Measurements from ENCODE around the gene MTHFSD. TPM values are rescaled to one million over a fixed set of nuclear protein-coding genes. Genes with fewer than 3 reads are reported as not detected.

The MTHFSD gene
- total RNA-seq, 1 experiment from 2014 or later, result 15.7 TPM

DNA sequence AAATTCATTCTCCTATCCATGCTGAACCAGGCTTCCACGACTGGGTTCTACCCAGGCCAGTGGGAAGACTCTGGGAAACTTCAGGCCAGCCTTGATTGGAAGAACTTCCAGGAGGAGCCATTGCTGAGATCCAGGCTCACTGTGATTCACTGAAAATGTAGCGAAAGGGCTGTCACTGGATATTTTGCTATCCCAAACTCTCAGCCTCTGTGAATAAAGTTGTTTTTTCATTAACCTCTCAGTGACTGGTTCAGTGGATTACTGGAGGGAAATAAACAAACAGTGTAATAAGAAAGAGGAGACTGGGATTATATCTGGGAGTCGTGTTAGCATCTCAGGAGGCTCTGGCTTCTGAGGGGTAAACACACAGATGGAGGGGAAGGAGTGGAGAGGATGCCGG lies 26.4 kb upstream of the MTHFSD start (continued):
- TF ChIP-seq, protein P1, sequence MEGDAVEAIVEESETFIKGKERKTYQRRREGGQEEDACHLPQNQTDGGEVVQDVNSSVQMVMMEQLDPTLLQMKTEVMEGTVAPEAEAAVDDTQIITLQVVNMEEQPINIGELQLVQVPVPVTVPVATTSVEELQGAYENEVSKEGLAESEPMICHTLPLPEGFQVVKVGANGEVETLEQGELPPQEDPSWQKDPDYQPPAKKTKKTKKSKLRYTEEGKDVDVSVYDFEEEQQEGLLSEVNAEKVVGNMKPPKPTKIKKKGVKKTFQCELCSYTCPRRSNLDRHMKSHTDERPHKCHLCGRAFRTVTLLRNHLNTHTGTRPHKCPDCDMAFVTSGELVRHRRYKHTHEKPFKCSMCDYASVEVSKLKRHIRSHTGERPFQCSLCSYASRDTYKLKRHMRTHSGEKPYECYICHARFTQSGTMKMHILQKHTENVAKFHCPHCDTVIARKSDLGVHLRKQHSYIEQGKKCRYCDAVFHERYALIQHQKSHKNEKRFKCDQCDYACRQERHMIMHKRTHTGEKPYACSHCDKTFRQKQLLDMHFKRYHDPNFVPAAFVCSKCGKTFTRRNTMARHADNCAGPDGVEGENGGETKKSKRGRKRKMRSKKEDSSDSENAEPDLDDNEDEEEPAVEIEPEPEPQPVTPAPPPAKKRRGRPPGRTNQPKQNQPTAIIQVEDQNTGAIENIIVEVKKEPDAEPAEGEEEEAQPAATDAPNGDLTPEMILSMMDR (IDR thresholded peaks at IDR 0.05), result no peak
- TF ChIP-seq, protein P2, sequence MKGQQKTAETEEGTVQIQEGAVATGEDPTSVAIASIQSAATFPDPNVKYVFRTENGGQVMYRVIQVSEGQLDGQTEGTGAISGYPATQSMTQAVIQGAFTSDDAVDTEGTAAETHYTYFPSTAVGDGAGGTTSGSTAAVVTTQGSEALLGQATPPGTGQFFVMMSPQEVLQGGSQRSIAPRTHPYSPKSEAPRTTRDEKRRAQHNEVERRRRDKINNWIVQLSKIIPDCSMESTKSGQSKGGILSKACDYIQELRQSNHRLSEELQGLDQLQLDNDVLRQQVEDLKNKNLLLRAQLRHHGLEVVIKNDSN (CRISPR knock-in tag; IDR thresholded peaks at IDR 0.05), result no peak
- TF ChIP-seq, protein P3, sequence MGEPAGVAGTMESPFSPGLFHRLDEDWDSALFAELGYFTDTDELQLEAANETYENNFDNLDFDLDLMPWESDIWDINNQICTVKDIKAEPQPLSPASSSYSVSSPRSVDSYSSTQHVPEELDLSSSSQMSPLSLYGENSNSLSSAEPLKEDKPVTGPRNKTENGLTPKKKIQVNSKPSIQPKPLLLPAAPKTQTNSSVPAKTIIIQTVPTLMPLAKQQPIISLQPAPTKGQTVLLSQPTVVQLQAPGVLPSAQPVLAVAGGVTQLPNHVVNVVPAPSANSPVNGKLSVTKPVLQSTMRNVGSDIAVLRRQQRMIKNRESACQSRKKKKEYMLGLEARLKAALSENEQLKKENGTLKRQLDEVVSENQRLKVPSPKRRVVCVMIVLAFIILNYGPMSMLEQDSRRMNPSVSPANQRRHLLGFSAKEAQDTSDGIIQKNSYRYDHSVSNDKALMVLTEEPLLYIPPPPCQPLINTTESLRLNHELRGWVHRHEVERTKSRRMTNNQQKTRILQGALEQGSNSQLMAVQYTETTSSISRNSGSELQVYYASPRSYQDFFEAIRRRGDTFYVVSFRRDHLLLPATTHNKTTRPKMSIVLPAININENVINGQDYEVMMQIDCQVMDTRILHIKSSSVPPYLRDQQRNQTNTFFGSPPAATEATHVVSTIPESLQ (CRISPR knock-in tag; IDR thresholded peaks at IDR 0.05), result no peak
- TF ChIP-seq, protein P4, sequence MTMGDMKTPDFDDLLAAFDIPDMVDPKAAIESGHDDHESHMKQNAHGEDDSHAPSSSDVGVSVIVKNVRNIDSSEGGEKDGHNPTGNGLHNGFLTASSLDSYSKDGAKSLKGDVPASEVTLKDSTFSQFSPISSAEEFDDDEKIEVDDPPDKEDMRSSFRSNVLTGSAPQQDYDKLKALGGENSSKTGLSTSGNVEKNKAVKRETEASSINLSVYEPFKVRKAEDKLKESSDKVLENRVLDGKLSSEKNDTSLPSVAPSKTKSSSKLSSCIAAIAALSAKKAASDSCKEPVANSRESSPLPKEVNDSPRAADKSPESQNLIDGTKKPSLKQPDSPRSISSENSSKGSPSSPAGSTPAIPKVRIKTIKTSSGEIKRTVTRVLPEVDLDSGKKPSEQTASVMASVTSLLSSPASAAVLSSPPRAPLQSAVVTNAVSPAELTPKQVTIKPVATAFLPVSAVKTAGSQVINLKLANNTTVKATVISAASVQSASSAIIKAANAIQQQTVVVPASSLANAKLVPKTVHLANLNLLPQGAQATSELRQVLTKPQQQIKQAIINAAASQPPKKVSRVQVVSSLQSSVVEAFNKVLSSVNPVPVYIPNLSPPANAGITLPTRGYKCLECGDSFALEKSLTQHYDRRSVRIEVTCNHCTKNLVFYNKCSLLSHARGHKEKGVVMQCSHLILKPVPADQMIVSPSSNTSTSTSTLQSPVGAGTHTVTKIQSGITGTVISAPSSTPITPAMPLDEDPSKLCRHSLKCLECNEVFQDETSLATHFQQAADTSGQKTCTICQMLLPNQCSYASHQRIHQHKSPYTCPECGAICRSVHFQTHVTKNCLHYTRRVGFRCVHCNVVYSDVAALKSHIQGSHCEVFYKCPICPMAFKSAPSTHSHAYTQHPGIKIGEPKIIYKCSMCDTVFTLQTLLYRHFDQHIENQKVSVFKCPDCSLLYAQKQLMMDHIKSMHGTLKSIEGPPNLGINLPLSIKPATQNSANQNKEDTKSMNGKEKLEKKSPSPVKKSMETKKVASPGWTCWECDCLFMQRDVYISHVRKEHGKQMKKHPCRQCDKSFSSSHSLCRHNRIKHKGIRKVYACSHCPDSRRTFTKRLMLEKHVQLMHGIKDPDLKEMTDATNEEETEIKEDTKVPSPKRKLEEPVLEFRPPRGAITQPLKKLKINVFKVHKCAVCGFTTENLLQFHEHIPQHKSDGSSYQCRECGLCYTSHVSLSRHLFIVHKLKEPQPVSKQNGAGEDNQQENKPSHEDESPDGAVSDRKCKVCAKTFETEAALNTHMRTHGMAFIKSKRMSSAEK (CRISPR knock-in tag; IDR thresholded peaks at IDR 0.05; ENCODE audit: borderline replicate concordance), result no peak

DNA sequence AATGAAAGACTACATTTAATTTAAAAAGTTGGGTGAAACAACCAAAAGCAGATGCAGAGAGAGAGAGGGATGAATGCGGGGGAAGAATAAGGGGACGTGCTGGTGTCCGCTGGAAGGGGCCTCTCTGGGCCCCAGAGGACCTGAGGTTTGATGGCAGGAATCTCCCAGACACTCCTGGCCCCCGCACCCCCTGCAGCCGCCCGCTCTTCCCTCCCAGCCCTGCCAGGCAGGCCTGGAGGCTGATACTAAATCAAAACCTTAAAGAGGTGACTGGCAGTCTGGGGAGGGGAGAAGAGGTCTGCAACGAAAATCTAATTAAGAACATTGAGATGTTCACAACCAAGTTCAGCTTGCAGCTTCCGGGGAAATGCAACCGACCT lies 25.7 kb upstream of the MTHFSD start:
- ChIA-PET POLR2A (no interaction called here), CTCF (interaction anchor here (0.6 to 1.4 kb wide), 3 partner anchors 17 to 293 kb away, joined by 3 to 4 read pairs (median 3); no protein-coding TSS in a partner anchor)
- ATAC-seq (no peak), DNase-seq (ENCODE audit: low spot score) (no peak)
- H3K36me3 Mint-ChIP-seq, result no peaks in the 10 kb centered on the region
- peaks cover 26% of the 10 kb centered on the region for H3K4me1 Mint-ChIP-seq
- H3K27me3 Mint-ChIP-seq (ENCODE audit: low read depth), result peaks cover 78% of the 10 kb centered on the region
- TF ChIP-seq, protein P5, sequence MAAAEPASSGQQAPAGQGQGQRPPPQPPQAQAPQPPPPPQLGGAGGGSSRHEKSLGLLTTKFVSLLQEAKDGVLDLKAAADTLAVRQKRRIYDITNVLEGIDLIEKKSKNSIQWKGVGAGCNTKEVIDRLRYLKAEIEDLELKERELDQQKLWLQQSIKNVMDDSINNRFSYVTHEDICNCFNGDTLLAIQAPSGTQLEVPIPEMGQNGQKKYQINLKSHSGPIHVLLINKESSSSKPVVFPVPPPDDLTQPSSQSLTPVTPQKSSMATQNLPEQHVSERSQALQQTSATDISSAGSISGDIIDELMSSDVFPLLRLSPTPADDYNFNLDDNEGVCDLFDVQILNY (CRISPR knock-in tag; IDR thresholded peaks at IDR 0.05), result no peak
- TF ChIP-seq ZNF121 (CRISPR knock-in tag; IDR thresholded peaks at IDR 0.05) (no peak), GABPB1 (CRISPR knock-in tag; IDR thresholded peaks at IDR 0.05) (no peak), FOXJ3 (CRISPR knock-in tag; IDR thresholded peaks at IDR 0.05; ENCODE audit: borderline replicate concordance) (no peak), RORB (CRISPR knock-in tag; IDR thresholded peaks at IDR 0.05) (no peak), NFE2L1 (CRISPR knock-in tag; IDR thresholded peaks at IDR 0.05) (no peak)
- TF ChIP-seq, protein P6, sequence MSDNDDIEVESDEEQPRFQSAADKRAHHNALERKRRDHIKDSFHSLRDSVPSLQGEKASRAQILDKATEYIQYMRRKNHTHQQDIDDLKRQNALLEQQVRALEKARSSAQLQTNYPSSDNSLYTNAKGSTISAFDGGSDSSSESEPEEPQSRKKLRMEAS (CRISPR knock-in tag; IDR thresholded peaks at IDR 0.05), result no peak
- TF ChIP-seq, protein P7, sequence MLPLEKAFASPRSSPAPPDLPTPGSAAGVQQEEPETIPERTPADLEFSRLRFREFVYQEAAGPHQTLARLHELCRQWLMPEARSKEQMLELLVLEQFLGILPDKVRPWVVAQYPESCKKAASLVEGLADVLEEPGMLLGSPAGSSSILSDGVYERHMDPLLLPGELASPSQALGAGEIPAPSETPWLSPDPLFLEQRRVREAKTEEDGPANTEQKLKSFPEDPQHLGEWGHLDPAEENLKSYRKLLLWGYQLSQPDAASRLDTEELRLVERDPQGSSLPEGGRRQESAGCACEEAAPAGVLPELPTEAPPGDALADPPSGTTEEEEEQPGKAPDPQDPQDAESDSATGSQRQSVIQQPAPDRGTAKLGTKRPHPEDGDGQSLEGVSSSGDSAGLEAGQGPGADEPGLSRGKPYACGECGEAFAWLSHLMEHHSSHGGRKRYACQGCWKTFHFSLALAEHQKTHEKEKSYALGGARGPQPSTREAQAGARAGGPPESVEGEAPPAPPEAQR (CRISPR knock-in tag; IDR thresholded peaks at IDR 0.05), result no peak
- TF ChIP-seq, protein P8, sequence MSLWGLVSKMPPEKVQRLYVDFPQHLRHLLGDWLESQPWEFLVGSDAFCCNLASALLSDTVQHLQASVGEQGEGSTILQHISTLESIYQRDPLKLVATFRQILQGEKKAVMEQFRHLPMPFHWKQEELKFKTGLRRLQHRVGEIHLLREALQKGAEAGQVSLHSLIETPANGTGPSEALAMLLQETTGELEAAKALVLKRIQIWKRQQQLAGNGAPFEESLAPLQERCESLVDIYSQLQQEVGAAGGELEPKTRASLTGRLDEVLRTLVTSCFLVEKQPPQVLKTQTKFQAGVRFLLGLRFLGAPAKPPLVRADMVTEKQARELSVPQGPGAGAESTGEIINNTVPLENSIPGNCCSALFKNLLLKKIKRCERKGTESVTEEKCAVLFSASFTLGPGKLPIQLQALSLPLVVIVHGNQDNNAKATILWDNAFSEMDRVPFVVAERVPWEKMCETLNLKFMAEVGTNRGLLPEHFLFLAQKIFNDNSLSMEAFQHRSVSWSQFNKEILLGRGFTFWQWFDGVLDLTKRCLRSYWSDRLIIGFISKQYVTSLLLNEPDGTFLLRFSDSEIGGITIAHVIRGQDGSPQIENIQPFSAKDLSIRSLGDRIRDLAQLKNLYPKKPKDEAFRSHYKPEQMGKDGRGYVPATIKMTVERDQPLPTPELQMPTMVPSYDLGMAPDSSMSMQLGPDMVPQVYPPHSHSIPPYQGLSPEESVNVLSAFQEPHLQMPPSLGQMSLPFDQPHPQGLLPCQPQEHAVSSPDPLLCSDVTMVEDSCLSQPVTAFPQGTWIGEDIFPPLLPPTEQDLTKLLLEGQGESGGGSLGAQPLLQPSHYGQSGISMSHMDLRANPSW (CRISPR knock-in tag; conservative IDR thresholded peaks at IDR 0.05; ENCODE audit: low read depth), result no peak
- no peak overlapping the region for H3K27ac Mint-ChIP-seq
- no peaks in the 10 kb centered on the region for H3K9me3 Mint-ChIP-seq
- H3K4me3 Mint-ChIP-seq, result no peak overlapping the region

All from WTC11 (cell line).